Naive B cell (primary cell): ENCODE measurements around the gene TAB3. TPM values are rescaled to one million over a fixed set of nuclear protein-coding genes. Genes with fewer than 3 reads are reported as not detected.

Experiments used
- polyA plus RNA-seq, 6 donors: library from polyadenylated mRNA; unstranded; fragments of 300-500 nt; fragmentation: Illumina TruSeq; gene quantifications; one replicate each; pipeline ENCODE4 v1.2.3, GENCODE V29; 2021; ENCODE audit warnings: low read depth in 6 of 6

TAB3 gene
- polyA plus RNA-seq, 6 donors from 2014 or later = 3.6 to 10.2 (median 7.9) TPM

Other genes with a start within 250 kb of the TAB3 start
- gene GK, start 235.8 kb downstream of the TAB3 start, polyA plus RNA-seq = 10 to 100 TPM; 10.3 to 19.5 (median 14.5) TPM
- not detected for gene FTHL17, start 182.8 kb upstream of the TAB3 start, polyA plus RNA-seq